WTC11 (cell line): ENCODE results near the gene ZDHHC14. TPM values are rescaled to one million over a fixed set of nuclear protein-coding genes. Genes with fewer than 3 reads are reported as not detected.

Experiments used
- ATAC-seq: fragments of 200-7000 bp; cut with Tn5 transposase; 2 replicates; pipeline ENCODE4 v1.10.0; 2021; ENCODE audit warnings: mild to moderate bottlenecking, moderate library complexity
- CTCF ChIA-PET: fragments of 300-600 bp; sonication (Branson Sonifier 250); formaldehyde crosslinking; loops from one replicate; lab custom pipeline; 2021; ENCODE audit warnings: antibody characterized with exemption; lab: Charles Lee
- POLR2A ChIA-PET: fragments of 350-600 bp; sonication (Branson Sonifier 250); formaldehyde crosslinking; loops from one replicate; lab custom pipeline; 2021; ENCODE audit warnings: antibody characterized with exemption; lab: Charles Lee
- DNase-seq: peaks from one replicate; pipeline ENCODE4 v3.0.0; 2021; ENCODE audit warnings: low spot score
- H3K27ac Mint-ChIP-seq: 2 replicates; pipeline ENCODE4 v1.8.0; 2021; ENCODE audit warnings: mixed read lengths
- H3K27me3 Mint-ChIP-seq: 2 replicates; pipeline ENCODE4 v1.8.0; 2021; ENCODE audit warnings: low read depth, mild to moderate bottlenecking, moderate library complexity, mixed read lengths
- H3K36me3 Mint-ChIP-seq: 2 replicates; pipeline ENCODE4 v1.8.0; 2021; ENCODE audit warnings: mixed read lengths
- H3K4me1 Mint-ChIP-seq: 2 replicates; pipeline ENCODE4 v1.8.0; 2022; ENCODE audit warnings: mixed read lengths
- H3K4me3 Mint-ChIP-seq: 2 replicates; pipeline ENCODE4 v1.8.0; 2021; ENCODE audit warnings: mild to moderate bottlenecking, moderate library complexity, mixed read lengths
- H3K9me3 Mint-ChIP-seq: 2 replicates; pipeline ENCODE4 v1.8.0; 2021; ENCODE audit warnings: mixed read lengths
- ATF1 ChIP-seq: sonication (generic); formaldehyde crosslinking; IDR thresholded peaks from 2 replicates; pipeline ENCODE4 v1.8.1; 2023; ENCODE audit warnings: mild to moderate bottlenecking, moderate library complexity, missing genetic modification reagents
- CREB1 ChIP-seq: sonication (generic); formaldehyde crosslinking; IDR thresholded peaks from 2 replicates; pipeline ENCODE4 v1.8.0; 2023; ENCODE audit warnings: mild to moderate bottlenecking, missing genetic modification reagents
- CREM ChIP-seq: sonication (generic); formaldehyde crosslinking; IDR thresholded peaks from 2 replicates; pipeline ENCODE4 v1.8.1; 2022; ENCODE audit warnings: mild to moderate bottlenecking, missing genetic modification reagents, moderate library complexity
- ETV6 ChIP-seq: sonication (generic); formaldehyde crosslinking; IDR thresholded peaks from 2 replicates; pipeline ENCODE4 v1.8.1; 2022; ENCODE audit warnings: mild to moderate bottlenecking, missing genetic modification reagents
- FOXK1 ChIP-seq: sonication (generic); formaldehyde crosslinking; IDR thresholded peaks from 2 replicates; pipeline ENCODE4 v1.8.0; 2022; ENCODE audit warnings: mild to moderate bottlenecking, moderate library complexity, missing genetic modification reagents
- GABPB1 ChIP-seq: sonication (generic); formaldehyde crosslinking; IDR thresholded peaks from 2 replicates; pipeline ENCODE4 v1.8.1; 2023; ENCODE audit warnings: mild to moderate bottlenecking, missing genetic modification reagents
- JAZF1 ChIP-seq: fragments of 250-450 bp; sonication (Bioruptor Pico); IDR thresholded peaks from 2 replicates; pipeline ENCODE4 v1.9.0; 2021; ENCODE audit warnings: moderate library complexity, mild to moderate bottlenecking, inconsistent platforms
- RORB ChIP-seq: fragments of 250-450 bp; sonication (Bioruptor Pico); IDR thresholded peaks from 2 replicates; pipeline ENCODE4 v1.9.0; 2021; ENCODE audit warnings: mild to moderate bottlenecking
- SP1 ChIP-seq: sonication (generic); formaldehyde crosslinking; conservative IDR thresholded peaks from 2 replicates; pipeline ENCODE4 v1.8.1; 2022; ENCODE audit warnings: missing genetic modification reagents
- STAT6 ChIP-seq: sonication (generic); formaldehyde crosslinking; conservative IDR thresholded peaks from 2 replicates; pipeline ENCODE4 v1.8.1; 2023; ENCODE audit warnings: mild to moderate bottlenecking, low read depth, missing genetic modification reagents, moderate library complexity
- TP53 ChIP-seq: sonication (generic); formaldehyde crosslinking; IDR thresholded peaks from 2 replicates; pipeline ENCODE4 v1.8.1; 2023; ENCODE audit warnings: mild to moderate bottlenecking, missing genetic modification reagents
- ZNF219 ChIP-seq: sonication (generic); formaldehyde crosslinking; IDR thresholded peaks from 2 replicates; pipeline ENCODE4 v1.8.0; 2023; ENCODE audit warnings: missing genetic modification reagents, mild to moderate bottlenecking, borderline replicate concordance
- ZNF281 ChIP-seq: sonication (generic); formaldehyde crosslinking; IDR thresholded peaks from 2 replicates; pipeline ENCODE4 v1.8.0; 2023; ENCODE audit warnings: mild to moderate bottlenecking, missing genetic modification reagents
- ZNF416 ChIP-seq: fragments of 250-450 bp; sonication (Bioruptor Pico); IDR thresholded peaks from 2 replicates; pipeline ENCODE4 v1.9.0; 2021; ENCODE audit warnings: mild to moderate bottlenecking, inconsistent platforms
- ZNF671 ChIP-seq: fragments of 250-450 bp; sonication (Bioruptor Pico); IDR thresholded peaks from 2 replicates; pipeline ENCODE4 v1.8.0; 2021; ENCODE audit warnings: mild to moderate bottlenecking
- total RNA-seq: library from RNA; stranded (reverse); gene quantifications from 3 replicates; pipeline ENCODE4 v1.2.3, GENCODE V29; 2021
- TF ChIP-seq, protein P1 (sequence below): fragments of 250-450 bp; sonication (Bioruptor Pico); conservative IDR thresholded peaks from 2 replicates; pipeline ENCODE4 v1.9.0; 2021; ENCODE audit warnings: mild to moderate bottlenecking
- TF ChIP-seq, protein P2 (sequence below): sonication (generic); formaldehyde crosslinking; IDR thresholded peaks from 2 replicates; pipeline ENCODE4 v1.8.0; 2022; ENCODE audit warnings: missing genetic modification reagents

Gene ZDHHC14
- total RNA-seq, 1 experiment from 2014 or later = 6.6 TPM

DNA sequence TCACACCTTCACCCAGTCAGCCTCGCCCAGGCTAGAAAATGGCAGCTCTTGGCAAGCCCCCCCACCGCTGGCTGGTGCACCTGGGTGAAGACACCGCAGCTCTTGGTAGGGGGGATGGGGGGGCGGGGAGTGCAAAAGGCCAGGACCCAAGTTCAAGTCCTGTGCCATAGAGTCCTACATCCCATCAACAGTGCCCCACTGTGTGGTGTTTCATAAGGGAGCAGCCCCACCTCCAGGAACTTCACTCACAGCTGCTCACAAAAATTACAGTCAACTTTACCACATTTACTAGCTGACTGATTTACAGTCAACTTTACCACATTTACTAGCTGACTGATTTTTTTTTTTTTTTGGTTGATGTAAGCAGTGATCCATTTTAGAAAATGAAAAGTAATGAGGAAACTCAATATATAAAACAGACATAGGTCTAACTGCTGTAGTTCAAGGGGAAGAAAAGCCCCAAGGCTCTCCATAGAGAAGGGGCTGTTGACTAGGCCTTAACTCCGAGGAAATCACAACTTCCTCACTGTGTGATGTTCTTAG, 233.1 kb downstream of the ZDHHC14 start (continued):
- no peak for TF ChIP-seq STAT6 (CRISPR knock-in tag)

- Mint-ChIP-seq H3K36me3 (peaks cover 9% of the 10 kb centered on the region), H3K27me3 (no peaks in the 10 kb centered on the region), H3K27ac (0 out of 2 replicates have a peak overlapping the region, but pooled peaks have one; percentile 30), H3K9me3 (peaks cover 9% of the 10 kb centered on the region), H3K4me1 (peaks cover 23% of the 10 kb centered on the region)
- DNase-seq = no peak
- no peak; the same call in none of the 2 replicates for ATAC-seq
- POLR2A ChIA-PET = no interaction called here
- TF ChIP-seq SP1 (CRISPR knock-in tag) = no peak
- no peak for TF ChIP-seq GABPB1 (CRISPR knock-in tag)
- no peak for TF ChIP-seq CREM (CRISPR knock-in tag)
- TF ChIP-seq, protein P1, sequence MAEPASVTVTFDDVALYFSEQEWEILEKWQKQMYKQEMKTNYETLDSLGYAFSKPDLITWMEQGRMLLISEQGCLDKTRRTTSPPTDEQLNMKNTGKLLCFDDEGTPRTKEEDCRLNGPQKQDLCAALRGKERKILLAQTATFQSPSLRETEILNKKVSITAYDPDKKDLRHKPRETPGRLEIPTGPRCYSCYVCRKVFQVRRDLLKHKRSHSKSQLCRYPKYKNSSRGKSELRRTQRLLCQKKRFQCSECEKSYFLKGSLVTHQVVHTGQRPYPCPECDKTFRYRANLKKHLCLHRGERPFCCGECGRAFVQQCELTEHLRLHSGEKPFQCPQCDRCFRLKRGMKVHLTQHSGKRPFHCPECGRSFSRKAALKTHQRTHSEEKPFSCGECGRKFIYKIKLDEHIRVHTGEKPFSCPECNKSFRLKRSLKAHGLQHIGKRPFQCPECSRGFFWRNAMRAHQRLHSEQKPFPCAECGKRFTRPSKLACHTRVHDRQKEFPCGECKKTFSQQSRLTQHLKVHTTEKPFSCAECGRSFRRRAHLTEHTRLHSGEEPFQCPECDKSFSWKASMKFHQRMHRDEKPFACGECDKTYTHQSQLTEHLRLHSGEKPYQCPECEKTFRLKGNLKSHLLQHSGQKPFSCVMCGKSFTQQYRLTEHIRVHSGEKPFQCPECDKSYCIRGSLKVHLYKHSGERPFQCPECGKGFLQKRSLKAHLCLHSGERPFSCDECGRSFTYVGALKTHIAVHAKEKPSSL (CRISPR knock-in tag) = no peak
- TF ChIP-seq CREB1 (CRISPR knock-in tag) = no peak
- TF ChIP-seq, all 79 proteins: peak for 0
- CTCF ChIA-PET = interaction anchor here (0.6 to 2.5 kb wide), 6 partner anchors 51 to 300 kb away, joined by 3 to 16 read pairs (median 4); no protein-coding TSS in a partner anchor
- no peak overlapping the region for H3K4me3 Mint-ChIP-seq
These were observed 234.4 kb downstream of the ZDHHC14 start for GRCh38 chr6:157615420-157615769.

GRCh38 chr6:157615951-157616350, 235.0 kb downstream of the ZDHHC14 start:
- TF ChIP-seq RORB (no peak), GABPB1 (CRISPR knock-in tag) (no peak), ZNF416 (no peak), ZNF671 (CRISPR knock-in tag) (no peak), ATF1 (CRISPR knock-in tag) (no peak), FOXK1 (no peak), ZNF281 (CRISPR knock-in tag) (no peak), JAZF1 (CRISPR knock-in tag) (no peak), ZNF219 (CRISPR knock-in tag) (no peak), ETV6 (no peak), TP53 (CRISPR knock-in tag) (no peak)
- TF ChIP-seq, protein P2, sequence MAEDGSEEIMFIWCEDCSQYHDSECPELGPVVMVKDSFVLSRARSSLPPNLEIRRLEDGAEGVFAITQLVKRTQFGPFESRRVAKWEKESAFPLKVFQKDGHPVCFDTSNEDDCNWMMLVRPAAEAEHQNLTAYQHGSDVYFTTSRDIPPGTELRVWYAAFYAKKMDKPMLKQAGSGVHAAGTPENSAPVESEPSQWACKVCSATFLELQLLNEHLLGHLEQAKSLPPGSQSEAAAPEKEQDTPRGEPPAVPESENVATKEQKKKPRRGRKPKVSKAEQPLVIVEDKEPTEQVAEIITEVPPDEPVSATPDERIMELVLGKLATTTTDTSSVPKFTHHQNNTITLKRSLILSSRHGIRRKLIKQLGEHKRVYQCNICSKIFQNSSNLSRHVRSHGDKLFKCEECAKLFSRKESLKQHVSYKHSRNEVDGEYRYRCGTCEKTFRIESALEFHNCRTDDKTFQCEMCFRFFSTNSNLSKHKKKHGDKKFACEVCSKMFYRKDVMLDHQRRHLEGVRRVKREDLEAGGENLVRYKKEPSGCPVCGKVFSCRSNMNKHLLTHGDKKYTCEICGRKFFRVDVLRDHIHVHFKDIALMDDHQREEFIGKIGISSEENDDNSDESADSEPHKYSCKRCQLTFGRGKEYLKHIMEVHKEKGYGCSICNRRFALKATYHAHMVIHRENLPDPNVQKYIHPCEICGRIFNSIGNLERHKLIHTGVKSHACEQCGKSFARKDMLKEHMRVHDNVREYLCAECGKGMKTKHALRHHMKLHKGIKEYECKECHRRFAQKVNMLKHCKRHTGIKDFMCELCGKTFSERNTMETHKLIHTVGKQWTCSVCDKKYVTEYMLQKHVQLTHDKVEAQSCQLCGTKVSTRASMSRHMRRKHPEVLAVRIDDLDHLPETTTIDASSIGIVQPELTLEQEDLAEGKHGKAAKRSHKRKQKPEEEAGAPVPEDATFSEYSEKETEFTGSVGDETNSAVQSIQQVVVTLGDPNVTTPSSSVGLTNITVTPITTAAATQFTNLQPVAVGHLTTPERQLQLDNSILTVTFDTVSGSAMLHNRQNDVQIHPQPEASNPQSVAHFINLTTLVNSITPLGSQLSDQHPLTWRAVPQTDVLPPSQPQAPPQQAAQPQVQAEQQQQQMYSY (CRISPR knock-in tag) = no peak
- Mint-ChIP-seq H3K4me3 (no peak overlapping the region), H3K36me3 (peaks cover 9% of the 10 kb centered on the region), H3K27me3 (no peaks in the 10 kb centered on the region), H3K4me1 (peaks cover 19% of the 10 kb centered on the region), H3K9me3 (peaks cover 11% of the 10 kb centered on the region), H3K27ac (no peak overlapping the region)
- ATAC-seq (no peak), DNase-seq (no peak)
- POLR2A ChIA-PET = no interaction called here
- CTCF ChIA-PET = interaction anchor here (0.5 to 2.5 kb wide), 5 partner anchors 54 to 578 kb away, joined by 3 to 16 read pairs (median 4); no protein-coding TSS in a partner anchor
